MM.1S (cell line): ENCODE measurements around the gene CLNK.

ENCODE experiments used
- EZH2 ChIP-seq: fragments of 300-600 bp; sonication (generic); optimal IDR thresholded peaks from 2 replicates; pipeline ENCODE3; 2017; ENCODE audit warnings: low read depth, mild to moderate bottlenecking, antibody characterized with exemption, low read length, mixed read lengths
- TF ChIP-seq, protein P1 (sequence below): fragments of 300-600 bp; sonication (generic); IDR thresholded peaks from 2 replicates; pipeline ENCODE4 v1.5.1; 2016; ENCODE audit warnings: antibody characterized with exemption, low read length, mixed read lengths

DNA sequence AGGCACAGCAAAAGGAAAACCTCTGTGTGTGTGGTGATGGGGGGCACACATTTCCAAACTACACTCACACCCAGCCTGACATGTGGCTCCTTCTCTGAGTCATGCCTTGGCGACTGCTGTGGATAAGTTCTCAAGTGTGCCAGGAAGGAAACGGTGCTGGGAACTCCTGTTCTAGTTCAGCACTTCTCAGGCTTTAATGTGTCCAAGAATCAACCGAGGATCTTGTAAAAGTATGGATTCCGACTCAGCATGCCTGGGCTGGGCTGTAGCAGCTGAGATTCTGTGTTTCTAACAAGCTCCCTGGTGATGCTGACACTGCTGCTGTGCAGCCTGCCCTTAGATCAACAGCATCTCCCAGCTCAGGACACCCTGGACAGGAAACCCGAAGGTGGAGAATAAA, 20.2 kb downstream of the CLNK start:
- TF ChIP-seq, protein P1, sequence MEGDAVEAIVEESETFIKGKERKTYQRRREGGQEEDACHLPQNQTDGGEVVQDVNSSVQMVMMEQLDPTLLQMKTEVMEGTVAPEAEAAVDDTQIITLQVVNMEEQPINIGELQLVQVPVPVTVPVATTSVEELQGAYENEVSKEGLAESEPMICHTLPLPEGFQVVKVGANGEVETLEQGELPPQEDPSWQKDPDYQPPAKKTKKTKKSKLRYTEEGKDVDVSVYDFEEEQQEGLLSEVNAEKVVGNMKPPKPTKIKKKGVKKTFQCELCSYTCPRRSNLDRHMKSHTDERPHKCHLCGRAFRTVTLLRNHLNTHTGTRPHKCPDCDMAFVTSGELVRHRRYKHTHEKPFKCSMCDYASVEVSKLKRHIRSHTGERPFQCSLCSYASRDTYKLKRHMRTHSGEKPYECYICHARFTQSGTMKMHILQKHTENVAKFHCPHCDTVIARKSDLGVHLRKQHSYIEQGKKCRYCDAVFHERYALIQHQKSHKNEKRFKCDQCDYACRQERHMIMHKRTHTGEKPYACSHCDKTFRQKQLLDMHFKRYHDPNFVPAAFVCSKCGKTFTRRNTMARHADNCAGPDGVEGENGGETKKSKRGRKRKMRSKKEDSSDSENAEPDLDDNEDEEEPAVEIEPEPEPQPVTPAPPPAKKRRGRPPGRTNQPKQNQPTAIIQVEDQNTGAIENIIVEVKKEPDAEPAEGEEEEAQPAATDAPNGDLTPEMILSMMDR = no peak
- no peak for TF ChIP-seq EZH2
